GM12878 (cell line): ENCODE data around the gene MYO1D. TPM values are rescaled to one million over a fixed set of nuclear protein-coding genes. Genes with fewer than 3 reads are reported as not detected.

ENCODE experiments used
- BACH1 ChIP-seq: fragments of 450-650 bp; IDR thresholded peaks from 2 replicates; pipeline ENCODE4 v1.6.1; 2017; ENCODE audit warnings: mild to moderate bottlenecking, borderline replicate concordance
- HDGF ChIP-seq: fragments of 450-650 bp; IDR thresholded peaks from 2 replicates; pipeline ENCODE4 v1.6.1; 2016; ENCODE audit warnings: antibody characterized with exemption
- KAT2A ChIP-seq: conservative IDR thresholded peaks from 2 replicates; pipeline ENCODE4 v1.6.1; 2011; ENCODE audit warnings: low read depth, low read length; ENCODE audit not compliant: control insufficient read depth
- MTA3 ChIP-seq: IDR thresholded peaks from 2 replicates; pipeline ENCODE4 v1.6.1; 2012; ENCODE audit warnings: low read length, inconsistent platforms, borderline replicate concordance
- NR2F1 ChIP-seq: fragments of 450-650 bp; conservative IDR thresholded peaks from 2 replicates; pipeline ENCODE4 v1.6.1; 2017; ENCODE audit warnings: mild to moderate bottlenecking
- POLR2A ChIP-seq: IDR thresholded peaks from 2 replicates; pipeline ENCODE4 v1.6.1; 2011; ENCODE audit warnings: low read depth, mild to moderate bottlenecking, low read length
- SMC3 ChIP-seq: IDR thresholded peaks from 2 replicates; pipeline ENCODE4 v1.6.1; 2011; ENCODE audit warnings: low read length, improper control_type of control experiment, borderline replicate concordance
- TAF1 ChIP-seq: IDR thresholded peaks from 2 replicates; pipeline ENCODE4 v1.6.1; 2011; ENCODE audit warnings: mild to moderate bottlenecking, low read depth, low read length, borderline replicate concordance
- WRNIP1 ChIP-seq: IDR thresholded peaks from 2 replicates; pipeline ENCODE4 v1.6.1; 2011; ENCODE audit warnings: low read depth, low read length, improper control_type of control experiment, borderline replicate concordance
- polyA plus RNA-seq, 11 experiments: library from polyadenylated mRNA; depleted of rRNA in 4 of 11; unstranded in 6 of 11; stranded (reverse) in 5 of 11; fragments of >200 nt; fragmentation: Nextera tagmentation in 4 of 11; fragmentation: Illumina TruSeq in 1 of 11; extraction: Ambion mirVana in 4 of 11; extraction: Trizol in 1 of 11; gene quantifications; 1 replicate in 1 of 11; 2 replicates in 10 of 11; pipeline versions ENCODE4 v1.2.1 to v1.2.3, GENCODE V29; 2011 to 2016; ENCODE audit warnings: inconsistent platforms in 2 of 11, missing spikeins in 2 of 11, low read depth in 1 of 11
- total RNA-seq, 4 experiments: library from RNA; depleted of rRNA in 3 of 4; stranded (reverse); fragments of >200 nt in 3 of 4; fragmentation: Illumina TruSeq in 1 of 4; extraction: Trizol in 1 of 4; gene quantifications; 2 replicates each; pipeline versions ENCODE4 v1.2.1 to v1.2.3, GENCODE V29; 2013 to 2021
- TF ChIP-seq, protein P1 (sequence below): fragments of 450-650 bp; IDR thresholded peaks from 2 replicates; pipeline ENCODE4 v1.6.1; 2017; ENCODE audit warnings: mild to moderate bottlenecking, moderate library complexity
- TF ChIP-seq, protein P2 (sequence below): fragments of 150-350 bp; IDR thresholded peaks from 2 replicates; pipeline ENCODE4 v1.6.1; 2016; ENCODE audit warnings: low read depth, low read length
- TF ChIP-seq, protein P3 (sequence below): IDR thresholded peaks from 2 replicates; pipeline ENCODE4 v1.6.1; 2012; ENCODE audit warnings: low read depth, low read length, improper control_type of control experiment
- TF ChIP-seq, protein P4 (sequence below): IDR thresholded peaks from 2 replicates; pipeline ENCODE4 v1.6.1; 2012; ENCODE audit warnings: improper control_type of control experiment, low read depth, low read length; ENCODE audit not compliant: insufficient replicate concordance

The MYO1D gene
- total and polyA plus RNA-seq, 10 of the 15 experiments (the other 5 are each of a cell fraction or from before 2014, with no cell fraction given) = 1.8 to 37.7 (median 25.4) TPM

- no peak for TF ChIP-seq WRNIP1
- TF ChIP-seq, protein P1, sequence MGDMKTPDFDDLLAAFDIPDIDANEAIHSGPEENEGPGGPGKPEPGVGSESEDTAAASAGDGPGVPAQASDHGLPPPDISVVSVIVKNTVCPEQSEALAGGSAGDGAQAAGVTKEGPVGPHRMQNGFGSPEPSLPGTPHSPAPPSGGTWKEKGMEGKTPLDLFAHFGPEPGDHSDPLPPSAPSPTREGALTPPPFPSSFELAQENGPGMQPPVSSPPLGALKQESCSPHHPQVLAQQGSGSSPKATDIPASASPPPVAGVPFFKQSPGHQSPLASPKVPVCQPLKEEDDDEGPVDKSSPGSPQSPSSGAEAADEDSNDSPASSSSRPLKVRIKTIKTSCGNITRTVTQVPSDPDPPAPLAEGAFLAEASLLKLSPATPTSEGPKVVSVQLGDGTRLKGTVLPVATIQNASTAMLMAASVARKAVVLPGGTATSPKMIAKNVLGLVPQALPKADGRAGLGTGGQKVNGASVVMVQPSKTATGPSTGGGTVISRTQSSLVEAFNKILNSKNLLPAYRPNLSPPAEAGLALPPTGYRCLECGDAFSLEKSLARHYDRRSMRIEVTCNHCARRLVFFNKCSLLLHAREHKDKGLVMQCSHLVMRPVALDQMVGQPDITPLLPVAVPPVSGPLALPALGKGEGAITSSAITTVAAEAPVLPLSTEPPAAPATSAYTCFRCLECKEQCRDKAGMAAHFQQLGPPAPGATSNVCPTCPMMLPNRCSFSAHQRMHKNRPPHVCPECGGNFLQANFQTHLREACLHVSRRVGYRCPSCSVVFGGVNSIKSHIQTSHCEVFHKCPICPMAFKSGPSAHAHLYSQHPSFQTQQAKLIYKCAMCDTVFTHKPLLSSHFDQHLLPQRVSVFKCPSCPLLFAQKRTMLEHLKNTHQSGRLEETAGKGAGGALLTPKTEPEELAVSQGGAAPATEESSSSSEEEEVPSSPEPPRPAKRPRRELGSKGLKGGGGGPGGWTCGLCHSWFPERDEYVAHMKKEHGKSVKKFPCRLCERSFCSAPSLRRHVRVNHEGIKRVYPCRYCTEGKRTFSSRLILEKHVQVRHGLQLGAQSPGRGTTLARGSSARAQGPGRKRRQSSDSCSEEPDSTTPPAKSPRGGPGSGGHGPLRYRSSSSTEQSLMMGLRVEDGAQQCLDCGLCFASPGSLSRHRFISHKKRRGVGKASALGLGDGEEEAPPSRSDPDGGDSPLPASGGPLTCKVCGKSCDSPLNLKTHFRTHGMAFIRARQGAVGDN = peak; percentile 80
- no peak for TF ChIP-seq TAF1
- no peak for TF ChIP-seq MTA3
- TF ChIP-seq, protein P2, sequence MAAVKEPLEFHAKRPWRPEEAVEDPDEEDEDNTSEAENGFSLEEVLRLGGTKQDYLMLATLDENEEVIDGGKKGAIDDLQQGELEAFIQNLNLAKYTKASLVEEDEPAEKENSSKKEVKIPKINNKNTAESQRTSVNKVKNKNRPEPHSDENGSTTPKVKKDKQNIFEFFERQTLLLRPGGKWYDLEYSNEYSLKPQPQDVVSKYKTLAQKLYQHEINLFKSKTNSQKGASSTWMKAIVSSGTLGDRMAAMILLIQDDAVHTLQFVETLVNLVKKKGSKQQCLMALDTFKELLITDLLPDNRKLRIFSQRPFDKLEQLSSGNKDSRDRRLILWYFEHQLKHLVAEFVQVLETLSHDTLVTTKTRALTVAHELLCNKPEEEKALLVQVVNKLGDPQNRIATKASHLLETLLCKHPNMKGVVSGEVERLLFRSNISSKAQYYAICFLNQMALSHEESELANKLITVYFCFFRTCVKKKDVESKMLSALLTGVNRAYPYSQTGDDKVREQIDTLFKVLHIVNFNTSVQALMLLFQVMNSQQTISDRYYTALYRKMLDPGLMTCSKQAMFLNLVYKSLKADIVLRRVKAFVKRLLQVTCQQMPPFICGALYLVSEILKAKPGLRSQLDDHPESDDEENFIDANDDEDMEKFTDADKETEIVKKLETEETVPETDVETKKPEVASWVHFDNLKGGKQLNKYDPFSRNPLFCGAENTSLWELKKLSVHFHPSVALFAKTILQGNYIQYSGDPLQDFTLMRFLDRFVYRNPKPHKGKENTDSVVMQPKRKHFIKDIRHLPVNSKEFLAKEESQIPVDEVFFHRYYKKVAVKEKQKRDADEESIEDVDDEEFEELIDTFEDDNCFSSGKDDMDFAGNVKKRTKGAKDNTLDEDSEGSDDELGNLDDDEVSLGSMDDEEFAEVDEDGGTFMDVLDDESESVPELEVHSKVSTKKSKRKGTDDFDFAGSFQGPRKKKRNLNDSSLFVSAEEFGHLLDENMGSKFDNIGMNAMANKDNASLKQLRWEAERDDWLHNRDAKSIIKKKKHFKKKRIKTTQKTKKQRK = no peak
- TF ChIP-seq, protein P3, sequence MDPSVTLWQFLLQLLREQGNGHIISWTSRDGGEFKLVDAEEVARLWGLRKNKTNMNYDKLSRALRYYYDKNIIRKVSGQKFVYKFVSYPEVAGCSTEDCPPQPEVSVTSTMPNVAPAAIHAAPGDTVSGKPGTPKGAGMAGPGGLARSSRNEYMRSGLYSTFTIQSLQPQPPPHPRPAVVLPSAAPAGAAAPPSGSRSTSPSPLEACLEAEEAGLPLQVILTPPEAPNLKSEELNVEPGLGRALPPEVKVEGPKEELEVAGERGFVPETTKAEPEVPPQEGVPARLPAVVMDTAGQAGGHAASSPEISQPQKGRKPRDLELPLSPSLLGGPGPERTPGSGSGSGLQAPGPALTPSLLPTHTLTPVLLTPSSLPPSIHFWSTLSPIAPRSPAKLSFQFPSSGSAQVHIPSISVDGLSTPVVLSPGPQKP = no peak
- TF ChIP-seq SMC3 = no peak
- TF ChIP-seq KAT2A = no peak
- TF ChIP-seq POLR2A = peak; percentile 61; the same call in 1 of the 2 replicates
- TF ChIP-seq HDGF = no peak
- TF ChIP-seq NR2F1 = peak; percentile 34; the same call in 1 of the 2 replicates
- TF ChIP-seq BACH1 = peak; percentile 88
- TF ChIP-seq, protein P4, sequence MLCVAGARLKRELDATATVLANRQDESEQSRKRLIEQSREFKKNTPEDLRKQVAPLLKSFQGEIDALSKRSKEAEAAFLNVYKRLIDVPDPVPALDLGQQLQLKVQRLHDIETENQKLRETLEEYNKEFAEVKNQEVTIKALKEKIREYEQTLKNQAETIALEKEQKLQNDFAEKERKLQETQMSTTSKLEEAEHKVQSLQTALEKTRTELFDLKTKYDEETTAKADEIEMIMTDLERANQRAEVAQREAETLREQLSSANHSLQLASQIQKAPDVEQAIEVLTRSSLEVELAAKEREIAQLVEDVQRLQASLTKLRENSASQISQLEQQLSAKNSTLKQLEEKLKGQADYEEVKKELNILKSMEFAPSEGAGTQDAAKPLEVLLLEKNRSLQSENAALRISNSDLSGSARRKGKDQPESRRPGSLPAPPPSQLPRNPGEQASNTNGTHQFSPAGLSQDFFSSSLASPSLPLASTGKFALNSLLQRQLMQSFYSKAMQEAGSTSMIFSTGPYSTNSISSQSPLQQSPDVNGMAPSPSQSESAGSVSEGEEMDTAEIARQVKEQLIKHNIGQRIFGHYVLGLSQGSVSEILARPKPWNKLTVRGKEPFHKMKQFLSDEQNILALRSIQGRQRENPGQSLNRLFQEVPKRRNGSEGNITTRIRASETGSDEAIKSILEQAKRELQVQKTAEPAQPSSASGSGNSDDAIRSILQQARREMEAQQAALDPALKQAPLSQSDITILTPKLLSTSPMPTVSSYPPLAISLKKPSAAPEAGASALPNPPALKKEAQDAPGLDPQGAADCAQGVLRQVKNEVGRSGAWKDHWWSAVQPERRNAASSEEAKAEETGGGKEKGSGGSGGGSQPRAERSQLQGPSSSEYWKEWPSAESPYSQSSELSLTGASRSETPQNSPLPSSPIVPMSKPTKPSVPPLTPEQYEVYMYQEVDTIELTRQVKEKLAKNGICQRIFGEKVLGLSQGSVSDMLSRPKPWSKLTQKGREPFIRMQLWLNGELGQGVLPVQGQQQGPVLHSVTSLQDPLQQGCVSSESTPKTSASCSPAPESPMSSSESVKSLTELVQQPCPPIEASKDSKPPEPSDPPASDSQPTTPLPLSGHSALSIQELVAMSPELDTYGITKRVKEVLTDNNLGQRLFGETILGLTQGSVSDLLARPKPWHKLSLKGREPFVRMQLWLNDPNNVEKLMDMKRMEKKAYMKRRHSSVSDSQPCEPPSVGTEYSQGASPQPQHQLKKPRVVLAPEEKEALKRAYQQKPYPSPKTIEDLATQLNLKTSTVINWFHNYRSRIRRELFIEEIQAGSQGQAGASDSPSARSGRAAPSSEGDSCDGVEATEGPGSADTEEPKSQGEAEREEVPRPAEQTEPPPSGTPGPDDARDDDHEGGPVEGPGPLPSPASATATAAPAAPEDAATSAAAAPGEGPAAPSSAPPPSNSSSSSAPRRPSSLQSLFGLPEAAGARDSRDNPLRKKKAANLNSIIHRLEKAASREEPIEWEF = peak; percentile 19
Observed at GRCh38 chr17:32519228-32520103, 357.5 kb downstream of the MYO1D start (continued).
